T1000 (cell line): ENCODE results near the gene COQ8A.

ENCODE experiments used
- DNase-seq: peaks from one replicate; lab custom pipeline; 2025; ENCODE audit warnings: mixed read lengths; lab: John Stamatoyannopoulos, UW

Gene COQ8A

DNA sequence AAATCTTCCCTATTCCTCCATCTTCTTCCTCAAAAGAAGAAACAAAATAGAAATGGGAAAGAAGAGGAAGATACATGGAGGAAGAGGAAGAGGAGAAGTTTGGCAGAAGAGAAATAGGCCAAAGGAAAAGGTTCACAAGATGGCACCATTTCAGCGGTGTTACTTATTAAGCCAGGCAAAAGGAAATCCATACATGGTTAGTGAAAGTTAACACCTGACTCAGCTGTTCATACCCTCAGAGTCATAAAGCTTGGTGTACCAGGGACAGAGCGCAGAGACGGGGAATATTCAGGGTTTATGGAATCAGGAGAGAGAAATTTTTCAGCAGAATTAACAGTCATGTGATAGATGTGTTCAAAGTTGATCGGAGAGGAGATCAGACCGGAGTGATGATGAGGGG is 70.6 kb downstream of the COQ8A start:
- DNase-seq = no peak

GRCh38 chr1:227016990-227017389 is 76.9 kb downstream of the COQ8A start:
- DNase-seq = no peak

DNA sequence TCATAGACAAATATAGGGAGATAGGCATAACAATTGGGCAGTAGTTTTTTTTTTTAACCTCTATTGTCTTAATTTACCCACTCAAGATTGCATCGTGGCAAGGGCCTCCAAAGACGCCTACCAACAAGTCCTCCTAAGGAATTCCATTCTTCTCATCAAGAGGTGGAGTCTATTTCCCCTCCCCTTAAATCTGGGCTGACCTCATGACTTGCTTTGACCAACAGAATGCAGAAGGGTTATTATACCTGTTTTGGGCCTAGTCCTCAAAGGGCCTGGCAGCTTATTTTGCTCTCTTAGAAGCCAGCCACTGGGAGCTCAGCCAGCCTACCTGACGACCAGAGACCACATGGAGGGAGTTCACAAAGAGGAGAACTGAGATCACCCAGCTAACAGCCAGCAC is 92.3 kb downstream of the COQ8A start:
- DNase-seq = no peak

DNA sequence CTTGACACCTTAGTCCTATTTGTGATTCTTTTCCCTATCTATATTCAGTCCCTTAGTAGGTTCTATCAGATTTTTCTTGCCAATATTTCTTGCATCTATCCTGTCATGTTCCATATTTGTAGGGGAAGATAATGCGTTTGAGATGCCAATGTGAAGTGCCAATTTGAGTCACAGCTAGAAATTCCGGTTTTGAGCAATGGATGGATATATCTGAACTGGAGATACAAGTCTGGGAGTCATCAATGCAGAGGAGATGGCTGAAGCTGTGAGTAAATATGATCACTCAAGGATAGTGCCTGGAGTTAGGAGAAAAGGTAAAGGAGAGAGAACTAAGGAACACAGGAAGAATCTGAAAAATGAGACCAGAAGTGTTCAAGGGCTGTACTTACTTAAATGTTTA is 93.8 kb downstream of the COQ8A start:
- no peak for DNase-seq

- no peak for DNase-seq
Observed at GRCh38 chr1:227035316-227035715, 95.2 kb downstream of the COQ8A start.

DNA sequence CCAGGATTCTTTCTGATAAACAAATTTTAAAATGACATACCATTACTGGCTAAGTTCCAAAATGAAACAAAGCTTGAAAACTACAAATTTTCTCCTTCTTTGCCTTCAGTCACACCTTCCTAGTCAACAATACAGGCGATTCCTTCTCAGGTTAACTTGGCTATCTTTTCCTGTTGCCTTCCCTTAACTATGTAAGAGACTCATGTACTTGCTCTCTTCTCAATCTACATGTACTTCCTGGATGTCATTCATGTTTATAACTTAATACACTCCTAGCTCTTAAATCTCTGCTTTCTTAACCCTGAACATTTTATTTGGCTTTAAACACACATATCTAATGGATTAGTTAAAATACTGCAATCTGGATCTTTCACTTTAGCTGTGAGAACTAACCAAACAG is 97.0 kb downstream of the COQ8A start:
- DNase-seq = no peak
